GM21529 (cell line): Measurements from ENCODE around the gene STARD7.
A peak's percentile ranks its signal among the peaks of the same experiment; 100 is the strongest.
"Not testable (repeated sequence)": the region's sequence is repeated elsewhere in the genome, so short reads cannot be mapped to it uniquely, and the experiment has no call there.

Experiments used
- ATAC-seq: cut with Tn5 transposase; IDR thresholded peaks from one replicate; pipeline ENCODE4 v1.9.1; 2021; ENCODE audit not compliant: unreplicated experiment

The STARD7 gene

GRCh38 chr2:96236882-96237281, 28.3 kb upstream of the STARD7 start:
- no peak for ATAC-seq

GRCh38 chr2:96233880-96234316, 25.3 kb upstream of the STARD7 start:
- peak; percentile 94 for ATAC-seq

- ATAC-seq = no peak
Observed at GRCh38 chr2:96233436-96233835, 24.8 kb upstream of the STARD7 start.

GRCh38 chr2:96231316-96231715, 22.7 kb upstream of the STARD7 start:
- ATAC-seq = no peak

- ATAC-seq = peak; percentile 90
Observed at GRCh38 chr2:96225016-96225533, 16.4 kb upstream of the STARD7 start.

GRCh38 chr2:96221106-96221505, 12.5 kb upstream of the STARD7 start:
- ATAC-seq = not testable (repeated sequence)

GRCh38 chr2:96219959-96220358, 11.3 kb upstream of the STARD7 start:
- ATAC-seq = not testable (repeated sequence)

- no peak for ATAC-seq
Observed at GRCh38 chr2:96218508-96219131, 10.0 kb upstream of the STARD7 start.

- ATAC-seq = no peak
Observed at GRCh38 chr2:96214554-96214953, 5.9 kb upstream of the STARD7 start.

GRCh38 chr2:96213379-96213778, 4.8 kb upstream of the STARD7 start:
- no peak for ATAC-seq

- no peak for ATAC-seq
Observed at GRCh38 chr2:96212339-96212738, 3.7 kb upstream of the STARD7 start.

- no peak for ATAC-seq
Observed at GRCh38 chr2:96209729-96210085, 1.1 kb upstream of the STARD7 start.

- no peak for ATAC-seq
Observed at GRCh38 chr2:96209011-96209728, 543 bp upstream of the STARD7 start.

- ATAC-seq = peak; percentile 10
Observed at GRCh38 chr2:96207774-96208142, 869 bp downstream of the STARD7 start.

GRCh38 chr2:96207073-96207773, 1.4 kb downstream of the STARD7 start:
- no peak for ATAC-seq

GRCh38 chr2:96205888-96206287, 2.7 kb downstream of the STARD7 start:
- no peak for ATAC-seq

- no peak for ATAC-seq
Observed at GRCh38 chr2:96204836-96205624, 3.6 kb downstream of the STARD7 start.

- ATAC-seq = no peak
Observed at GRCh38 chr2:96203130-96204028, 5.2 kb downstream of the STARD7 start.

- no peak for ATAC-seq
Observed at GRCh38 chr2:96202152-96202854, 6.3 kb downstream of the STARD7 start.

- ATAC-seq = no peak
Observed at GRCh38 chr2:96201338-96201737, 7.3 kb downstream of the STARD7 start.
